ENCODE results near the gene TMPRSS13.

- TF ChIP-seq POLR2A (IDR thresholded peaks at IDR 0.05) (no peak), CTCF (IDR thresholded peaks at IDR 0.05) (no peak)
These were observed 16.0 kb upstream of the TMPRSS13 start for GRCh38 chr11:117945047-117945810.
